ENCODE measurements around the gene FER.

DNA sequence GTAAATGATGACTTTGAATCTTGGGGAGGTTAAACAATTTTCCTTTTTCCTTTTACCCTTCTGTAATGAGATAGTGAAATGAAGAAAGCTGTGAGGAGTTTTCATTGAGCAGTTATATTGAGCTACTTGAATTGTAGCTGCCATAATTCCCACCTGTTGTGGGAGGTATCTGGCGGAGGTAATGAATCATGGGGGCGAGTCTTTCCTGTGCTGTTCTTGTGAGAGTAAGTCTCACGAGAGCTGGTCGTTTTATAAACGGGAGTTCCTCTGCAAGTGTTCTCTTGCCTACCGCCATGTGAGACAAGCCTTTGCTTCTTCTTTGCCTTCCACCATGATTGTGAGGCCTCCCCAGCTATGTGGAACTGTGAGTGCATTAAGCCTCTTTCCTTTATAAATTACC lies 258.4 kb downstream of the FER start:
- TF ChIP-seq, protein P1, sequence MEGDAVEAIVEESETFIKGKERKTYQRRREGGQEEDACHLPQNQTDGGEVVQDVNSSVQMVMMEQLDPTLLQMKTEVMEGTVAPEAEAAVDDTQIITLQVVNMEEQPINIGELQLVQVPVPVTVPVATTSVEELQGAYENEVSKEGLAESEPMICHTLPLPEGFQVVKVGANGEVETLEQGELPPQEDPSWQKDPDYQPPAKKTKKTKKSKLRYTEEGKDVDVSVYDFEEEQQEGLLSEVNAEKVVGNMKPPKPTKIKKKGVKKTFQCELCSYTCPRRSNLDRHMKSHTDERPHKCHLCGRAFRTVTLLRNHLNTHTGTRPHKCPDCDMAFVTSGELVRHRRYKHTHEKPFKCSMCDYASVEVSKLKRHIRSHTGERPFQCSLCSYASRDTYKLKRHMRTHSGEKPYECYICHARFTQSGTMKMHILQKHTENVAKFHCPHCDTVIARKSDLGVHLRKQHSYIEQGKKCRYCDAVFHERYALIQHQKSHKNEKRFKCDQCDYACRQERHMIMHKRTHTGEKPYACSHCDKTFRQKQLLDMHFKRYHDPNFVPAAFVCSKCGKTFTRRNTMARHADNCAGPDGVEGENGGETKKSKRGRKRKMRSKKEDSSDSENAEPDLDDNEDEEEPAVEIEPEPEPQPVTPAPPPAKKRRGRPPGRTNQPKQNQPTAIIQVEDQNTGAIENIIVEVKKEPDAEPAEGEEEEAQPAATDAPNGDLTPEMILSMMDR (IDR thresholded peaks at IDR 0.05; ENCODE audit: low read length), result no peak
- TF ChIP-seq EZH2 (IDR thresholded peaks at IDR 0.05; ENCODE audit: borderline replicate concordance, low read length), result no peak
